Skeletal muscle satellite cell (primary cell): ENCODE data around the gene MRPL52. TPM values are rescaled to one million over a fixed set of nuclear protein-coding genes. Genes with fewer than 3 reads are reported as not detected.
"Not testable (repeated sequence)": the region's sequence is repeated elsewhere in the genome, so short reads cannot be mapped to it uniquely, and the experiment has no call there.

Source experiments
- H3K27me3 ChIP-seq: 2 replicates; pipeline ENCODE4 v1.7.0; 2013; ENCODE audit warnings: low read length; ENCODE audit not compliant: control insufficient read depth, insufficient read depth
- H3K36me3 ChIP-seq: 2 replicates; pipeline ENCODE4 v1.7.0; 2013; ENCODE audit warnings: mild to moderate bottlenecking, control low read depth, low read length; ENCODE audit not compliant: insufficient read depth
- H3K4me1 ChIP-seq: 2 replicates; pipeline ENCODE4 v1.7.0; 2013; ENCODE audit warnings: low read length; ENCODE audit not compliant: control insufficient read depth, insufficient read depth
- H3K4me2 ChIP-seq: 2 replicates; pipeline ENCODE4 v1.7.0; 2013; ENCODE audit warnings: mild to moderate bottlenecking, low read length
- H3K4me3 ChIP-seq: 2 replicates; pipeline ENCODE4 v1.7.0; 2013; ENCODE audit warnings: low read length
- H3K9ac ChIP-seq: 2 replicates; pipeline ENCODE4 v1.7.0; 2013; ENCODE audit warnings: mild to moderate bottlenecking, low read depth, low read length, moderate library complexity
- H3K9me3 ChIP-seq: replicated peaks from 2 replicates; pipeline ENCODE4 v1.7.0; 2013; ENCODE audit warnings: mild to moderate bottlenecking, control low read depth, low read length
- total RNA-seq: library from RNA; depleted of rRNA; stranded (reverse); fragments of >200 nt; gene quantifications from 2 replicates; pipeline ENCODE4 v1.2.3, GENCODE V29; 2012; rRNA removed

The MRPL52 gene
- total RNA-seq: 51.3 and 68.4 TPM in 2 replicates

DNA sequence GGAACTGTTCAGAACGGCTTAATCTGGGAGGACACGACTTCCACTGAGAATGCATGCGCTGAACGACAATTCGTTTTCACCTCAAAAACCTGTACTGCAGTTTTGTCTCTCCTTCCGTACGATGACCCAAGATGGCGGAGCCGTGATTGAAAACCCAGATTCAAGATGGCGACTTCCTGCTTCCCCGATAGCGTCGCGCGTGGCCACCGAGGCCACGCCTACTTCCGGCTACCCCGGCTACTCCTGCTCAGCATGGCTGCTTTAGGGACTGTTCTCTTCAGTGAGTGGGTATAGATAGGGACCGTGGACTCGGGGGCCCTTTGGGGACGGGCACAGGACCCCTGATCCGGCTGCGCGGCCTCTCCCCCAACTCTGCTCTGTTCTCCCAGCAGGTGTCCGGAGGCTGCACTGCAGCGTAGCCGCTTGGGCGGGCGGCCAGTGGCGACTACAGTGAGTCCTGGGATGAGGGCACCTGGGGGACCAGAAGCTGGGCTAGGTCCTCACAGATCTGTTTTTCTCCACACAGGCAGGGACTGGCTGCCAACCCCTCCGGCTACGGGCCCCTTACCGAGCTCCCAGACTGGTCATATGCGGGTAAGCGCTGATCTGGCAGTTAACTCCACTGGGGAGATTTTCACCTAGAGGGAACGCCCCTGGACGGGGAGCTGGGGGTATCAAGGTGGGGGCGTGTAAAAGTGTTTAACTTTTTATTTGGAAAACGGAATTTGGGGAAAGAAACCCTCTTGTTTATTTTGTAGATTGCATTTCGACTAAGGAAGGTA lies at the start of gene MRPL52:
Gene MRPL52 (plus strand): TSS at position 227 of the 782 bp plus-strand sequence. CDS start 26 bp downstream, at position 253.
- peaks cover 11% of the 10 kb centered on the region for H3K4me1 ChIP-seq
- H3K9ac ChIP-seq: peak within 1 kb of the TSS; percentile 88
- H3K36me3 ChIP-seq: peaks cover 10% of the 10 kb centered on the region
- peak within 1 kb of the TSS; percentile 84 for H3K4me3 ChIP-seq
- H3K4me2 ChIP-seq: peak within 1 kb of the TSS; percentile 86
- no peaks in the 10 kb centered on the region for H3K27me3 ChIP-seq
- H3K9me3 ChIP-seq: no peaks in the 10 kb centered on the region

DNA sequence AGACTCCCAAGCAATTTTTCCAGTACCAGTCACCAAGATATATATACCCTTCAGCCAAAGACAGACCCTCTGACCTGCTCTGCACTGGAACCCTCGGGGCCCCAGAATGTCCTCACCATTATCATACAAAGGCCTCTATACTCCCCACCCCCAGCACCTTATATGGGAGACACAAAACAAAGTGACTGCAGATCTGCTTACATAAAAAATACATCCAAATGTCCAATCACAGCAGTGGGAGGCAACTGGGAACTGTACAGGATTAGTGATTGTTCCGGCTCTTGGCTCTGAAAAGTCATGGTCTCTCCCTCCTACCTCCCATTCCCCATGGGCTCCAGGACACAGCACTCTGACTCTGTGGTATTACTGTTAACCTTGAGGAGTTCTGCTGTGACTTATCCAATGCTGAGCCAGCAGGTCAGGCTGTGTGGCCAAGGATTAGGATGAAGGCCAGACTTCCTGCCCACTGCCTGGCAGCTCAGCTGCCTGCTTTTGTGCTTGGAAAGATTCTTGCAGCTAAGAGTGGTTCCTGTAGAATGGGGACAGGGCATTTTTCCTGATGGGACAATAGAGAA lies 49.5 kb upstream of the MRPL52 start:
- Histone ChIP-seq H3K4me1 (no peaks in the 10 kb centered on the region), H3K9ac (no peak overlapping the region), H3K4me2 (no peak overlapping the region), H3K36me3 (no peaks in the 10 kb centered on the region), H3K27me3 (no peaks in the 10 kb centered on the region), H3K9me3 (no peaks in the 10 kb centered on the region), H3K4me3 (no peak overlapping the region)

- Histone ChIP-seq H3K4me3 (no peak overlapping the region), H3K27me3 (no peaks in the 10 kb centered on the region), H3K36me3 (no peaks in the 10 kb centered on the region), H3K4me1 (no peaks in the 10 kb centered on the region), H3K9ac (no peak overlapping the region), H3K9me3 (no peaks in the 10 kb centered on the region), H3K4me2 (no peak overlapping the region)
These were observed 48.8 kb upstream of the MRPL52 start for GRCh38 chr14:22780941-22781300.

GRCh38 chr14:22781301-22781991 lies 48.2 kb upstream of the MRPL52 start:
- no peaks in the 10 kb centered on the region for H3K36me3 ChIP-seq
- H3K27me3 ChIP-seq: no peaks in the 10 kb centered on the region
- H3K4me1 ChIP-seq: no peaks in the 10 kb centered on the region
- no peak overlapping the region for H3K4me2 ChIP-seq
- no peaks in the 10 kb centered on the region for H3K9me3 ChIP-seq
- H3K4me3 ChIP-seq: no peak overlapping the region
- H3K9ac ChIP-seq: no peak overlapping the region

GRCh38 chr14:22786685-22787084 lies 43.0 kb upstream of the MRPL52 start:
- H3K4me1 ChIP-seq: no peaks in the 10 kb centered on the region
- H3K9ac ChIP-seq: no peak overlapping the region

DNA sequence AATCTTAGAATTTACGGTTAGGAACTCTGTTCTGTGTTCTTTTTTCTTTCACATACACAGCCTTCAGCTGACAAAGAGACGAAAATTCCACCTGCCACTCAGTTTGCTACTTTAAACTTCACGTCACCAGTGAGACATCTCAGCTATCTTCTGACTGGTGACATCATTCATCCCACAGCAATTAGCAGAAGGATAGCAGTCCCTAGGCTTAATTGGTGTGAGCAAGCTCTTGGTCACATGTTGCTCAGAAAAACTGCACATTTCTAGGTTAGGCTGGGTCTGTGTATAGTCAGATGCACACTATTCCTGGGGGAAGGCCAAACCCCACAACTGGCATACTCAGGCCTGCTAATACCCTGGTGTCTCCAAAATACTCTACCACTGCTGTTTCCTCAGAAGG lies 38.4 kb upstream of the MRPL52 start:
- Histone ChIP-seq H3K36me3 (no peaks in the 10 kb centered on the region), H3K27me3 (peaks cover 16% of the 10 kb centered on the region), H3K4me1 (no peaks in the 10 kb centered on the region), H3K4me3 (no peak overlapping the region), H3K4me2 (no peak overlapping the region), H3K9me3 (no peaks in the 10 kb centered on the region), H3K9ac (no peak overlapping the region)

More at GRCh38 chr14:22786685-22787084, 43.0 kb upstream of the MRPL52 start:
- no peaks in the 10 kb centered on the region for H3K36me3 ChIP-seq
- H3K27me3 ChIP-seq: no peaks in the 10 kb centered on the region
- H3K4me2 ChIP-seq: no peak overlapping the region
- H3K9me3 ChIP-seq: no peaks in the 10 kb centered on the region
- H3K4me3 ChIP-seq: no peak overlapping the region

DNA sequence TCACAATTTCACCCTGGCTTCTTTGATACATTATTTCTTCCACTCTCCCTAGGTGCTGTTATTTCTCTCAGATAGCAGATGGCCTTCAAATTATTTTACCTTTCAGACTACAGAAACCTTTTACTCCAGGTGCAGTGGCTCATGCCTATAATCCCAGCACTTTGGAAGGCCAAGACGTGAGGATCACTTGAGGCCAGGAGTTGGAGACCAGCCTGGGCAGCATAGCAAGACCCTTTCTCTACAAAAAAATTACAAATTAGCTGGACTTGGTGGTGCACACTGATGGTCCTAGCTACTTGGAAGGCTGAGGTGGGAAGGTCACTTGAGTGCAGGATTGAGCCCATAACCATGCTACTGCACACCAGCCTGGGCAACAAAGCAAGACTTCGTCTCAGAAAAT lies 37.5 kb upstream of the MRPL52 start:
- no peak overlapping the region for H3K4me3 ChIP-seq
- no peaks in the 10 kb centered on the region for H3K4me1 ChIP-seq

GRCh38 chr14:22793550-22793949 lies 36.1 kb upstream of the MRPL52 start:
- not testable (repeated sequence) for H3K4me3 ChIP-seq, H3K4me2 ChIP-seq, H3K4me1 ChIP-seq, H3K9ac ChIP-seq, H3K9me3 ChIP-seq, H3K36me3 ChIP-seq
- H3K27me3 ChIP-seq: peaks cover 35% of the 10 kb centered on the region

More for the DNA sequence above, 37.5 kb upstream of the MRPL52 start:
- no peaks in the 10 kb centered on the region for H3K9me3 ChIP-seq
- H3K27me3 ChIP-seq: peaks cover 24% of the 10 kb centered on the region
- no peaks in the 10 kb centered on the region for H3K36me3 ChIP-seq
- H3K4me2 ChIP-seq: no peak overlapping the region
- no peak overlapping the region for H3K9ac ChIP-seq

DNA sequence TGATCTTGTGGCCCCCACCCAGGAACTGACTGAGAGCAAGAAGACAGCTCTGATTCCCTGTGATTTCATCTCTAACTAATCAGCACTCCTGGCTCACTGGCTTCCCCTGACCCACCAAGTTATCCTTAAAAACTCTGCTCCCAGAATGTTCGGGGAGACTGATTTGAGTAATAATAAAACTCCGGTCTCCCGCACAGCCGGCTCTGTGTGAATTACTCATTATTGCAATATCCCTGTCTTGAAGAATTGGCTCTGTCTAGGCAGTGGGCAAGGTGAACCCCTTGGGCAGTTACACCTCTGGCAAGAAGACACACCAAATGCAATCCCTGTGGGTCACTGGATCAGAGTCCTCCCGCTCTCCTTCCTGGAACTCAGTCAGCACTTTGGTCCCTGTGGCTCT lies 35.7 kb upstream of the MRPL52 start:
- Histone ChIP-seq H3K27me3 (peaks cover 39% of the 10 kb centered on the region), H3K9ac (no peak overlapping the region), H3K36me3 (no peaks in the 10 kb centered on the region), H3K4me1 (no peaks in the 10 kb centered on the region), H3K4me3 (no peak overlapping the region), H3K9me3 (no peaks in the 10 kb centered on the region), H3K4me2 (no peak overlapping the region)

GRCh38 chr14:22794551-22794951 lies 35.1 kb upstream of the MRPL52 start:
- H3K9me3 ChIP-seq: no peaks in the 10 kb centered on the region

GRCh38 chr14:22796087-22796707 lies 33.5 kb upstream of the MRPL52 start:
- no peaks in the 10 kb centered on the region for H3K9me3 ChIP-seq
- peaks cover 44% of the 10 kb centered on the region for H3K27me3 ChIP-seq
- no peak overlapping the region for H3K4me3 ChIP-seq
- H3K36me3 ChIP-seq: no peaks in the 10 kb centered on the region
- H3K9ac ChIP-seq: no peak overlapping the region
- H3K4me1 ChIP-seq: no peaks in the 10 kb centered on the region
- H3K4me2 ChIP-seq: no peak overlapping the region

More at GRCh38 chr14:22794551-22794951, 35.1 kb upstream of the MRPL52 start:
- Histone ChIP-seq H3K9ac (no peak overlapping the region), H3K27me3 (peaks cover 42% of the 10 kb centered on the region), H3K4me1 (no peaks in the 10 kb centered on the region), H3K36me3 (no peaks in the 10 kb centered on the region), H3K4me3 (no peak overlapping the region), H3K4me2 (no peak overlapping the region)
